AG10803 (cell line): ENCODE results near the gene NGRN.

Experiments
- DNase-seq: peaks from one replicate; pipeline ENCODE4 v3.0.0; 2010; ENCODE audit warnings: low read depth
- H3K4me3 ChIP-seq: 2 replicates; pipeline ENCODE4 v1.5.1; 2011; ENCODE audit warnings: mild to moderate bottlenecking, low read length, control low read depth
- TF ChIP-seq, protein P1 (sequence below): conservative IDR thresholded peaks from 2 replicates; pipeline ENCODE4 v1.5.1; 2011; ENCODE audit warnings: mild to moderate bottlenecking, low read length, control low read depth, inconsistent platforms

Gene NGRN

DNA sequence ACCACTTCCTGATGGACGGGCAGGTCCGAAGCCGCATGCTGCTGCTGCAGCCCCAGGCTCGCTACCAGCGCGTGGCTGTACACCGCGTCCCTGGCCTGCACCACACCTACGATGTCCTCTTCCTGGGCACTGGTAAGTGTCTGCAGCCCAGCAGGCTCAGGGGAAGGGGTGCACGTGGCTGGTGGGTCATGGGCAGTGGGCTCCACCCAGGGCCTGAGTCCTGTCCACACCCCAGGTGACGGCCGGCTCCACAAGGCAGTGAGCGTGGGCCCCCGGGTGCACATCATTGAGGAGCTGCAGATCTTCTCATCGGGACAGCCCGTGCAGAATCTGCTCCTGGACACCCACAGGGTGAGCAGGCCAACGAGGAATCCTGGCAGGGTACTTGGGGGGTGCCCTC is 40.4 kb upstream of the NGRN start:
- TF ChIP-seq, protein P1, sequence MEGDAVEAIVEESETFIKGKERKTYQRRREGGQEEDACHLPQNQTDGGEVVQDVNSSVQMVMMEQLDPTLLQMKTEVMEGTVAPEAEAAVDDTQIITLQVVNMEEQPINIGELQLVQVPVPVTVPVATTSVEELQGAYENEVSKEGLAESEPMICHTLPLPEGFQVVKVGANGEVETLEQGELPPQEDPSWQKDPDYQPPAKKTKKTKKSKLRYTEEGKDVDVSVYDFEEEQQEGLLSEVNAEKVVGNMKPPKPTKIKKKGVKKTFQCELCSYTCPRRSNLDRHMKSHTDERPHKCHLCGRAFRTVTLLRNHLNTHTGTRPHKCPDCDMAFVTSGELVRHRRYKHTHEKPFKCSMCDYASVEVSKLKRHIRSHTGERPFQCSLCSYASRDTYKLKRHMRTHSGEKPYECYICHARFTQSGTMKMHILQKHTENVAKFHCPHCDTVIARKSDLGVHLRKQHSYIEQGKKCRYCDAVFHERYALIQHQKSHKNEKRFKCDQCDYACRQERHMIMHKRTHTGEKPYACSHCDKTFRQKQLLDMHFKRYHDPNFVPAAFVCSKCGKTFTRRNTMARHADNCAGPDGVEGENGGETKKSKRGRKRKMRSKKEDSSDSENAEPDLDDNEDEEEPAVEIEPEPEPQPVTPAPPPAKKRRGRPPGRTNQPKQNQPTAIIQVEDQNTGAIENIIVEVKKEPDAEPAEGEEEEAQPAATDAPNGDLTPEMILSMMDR, result no peak
- no peak for DNase-seq
- no peak overlapping the region for H3K4me3 ChIP-seq

DNA sequence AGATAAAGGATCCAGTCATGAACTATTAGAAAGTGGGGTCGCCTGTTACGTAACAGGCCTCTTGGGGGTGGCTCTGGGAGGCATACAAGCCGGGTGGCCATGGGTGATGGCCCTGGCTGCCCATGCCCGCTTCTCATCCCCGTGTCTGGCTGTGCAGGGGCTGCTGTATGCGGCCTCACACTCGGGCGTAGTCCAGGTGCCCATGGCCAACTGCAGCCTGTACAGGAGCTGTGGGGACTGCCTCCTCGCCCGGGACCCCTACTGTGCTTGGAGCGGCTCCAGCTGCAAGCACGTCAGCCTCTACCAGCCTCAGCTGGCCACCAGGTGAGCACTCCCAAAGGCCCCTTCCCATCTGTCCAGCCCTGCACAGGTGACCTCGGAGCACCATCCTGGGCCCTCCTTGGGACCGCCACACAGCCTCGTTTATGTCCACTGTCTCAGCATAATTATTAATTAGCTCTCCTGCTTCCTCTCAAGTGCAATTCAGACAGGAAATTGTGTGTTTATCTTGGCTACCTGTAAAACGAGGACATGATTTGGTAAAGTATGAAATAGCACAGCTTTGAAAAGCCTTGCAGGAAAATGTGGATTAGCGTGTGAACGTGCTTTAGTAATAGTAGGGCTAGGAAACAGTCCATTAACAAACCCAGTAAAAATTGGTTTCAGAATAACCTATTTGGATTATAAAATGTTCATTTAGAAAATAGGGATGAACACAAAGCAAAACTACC is 39.8 kb upstream of the NGRN start:
- TF ChIP-seq, protein P1, result no peak

DNA sequence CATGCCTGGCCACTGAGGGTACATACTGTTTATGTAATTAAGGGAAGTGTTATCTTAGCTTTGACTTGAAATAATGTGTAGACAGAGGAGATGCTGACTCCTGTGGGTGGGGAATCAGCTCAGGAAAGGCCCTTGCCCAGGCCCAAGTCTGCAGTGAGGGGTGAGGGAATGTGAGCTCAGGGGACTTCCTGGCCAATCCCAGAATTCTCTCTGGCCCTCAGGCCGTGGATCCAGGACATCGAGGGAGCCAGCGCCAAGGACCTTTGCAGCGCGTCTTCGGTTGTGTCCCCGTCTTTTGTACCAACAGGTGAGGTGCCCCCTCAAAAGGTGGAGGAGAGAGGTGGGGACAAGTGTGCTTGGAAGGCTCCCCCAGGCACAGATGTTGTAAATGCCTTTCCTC is 38.1 kb upstream of the NGRN start:
- no peak overlapping the region for H3K4me3 ChIP-seq
- DNase-seq, result no peak
- TF ChIP-seq, protein P1, result no peak

More for the DNA sequence above, 39.8 kb upstream of the NGRN start:
- no peak for DNase-seq
- no peak overlapping the region for H3K4me3 ChIP-seq

DNA sequence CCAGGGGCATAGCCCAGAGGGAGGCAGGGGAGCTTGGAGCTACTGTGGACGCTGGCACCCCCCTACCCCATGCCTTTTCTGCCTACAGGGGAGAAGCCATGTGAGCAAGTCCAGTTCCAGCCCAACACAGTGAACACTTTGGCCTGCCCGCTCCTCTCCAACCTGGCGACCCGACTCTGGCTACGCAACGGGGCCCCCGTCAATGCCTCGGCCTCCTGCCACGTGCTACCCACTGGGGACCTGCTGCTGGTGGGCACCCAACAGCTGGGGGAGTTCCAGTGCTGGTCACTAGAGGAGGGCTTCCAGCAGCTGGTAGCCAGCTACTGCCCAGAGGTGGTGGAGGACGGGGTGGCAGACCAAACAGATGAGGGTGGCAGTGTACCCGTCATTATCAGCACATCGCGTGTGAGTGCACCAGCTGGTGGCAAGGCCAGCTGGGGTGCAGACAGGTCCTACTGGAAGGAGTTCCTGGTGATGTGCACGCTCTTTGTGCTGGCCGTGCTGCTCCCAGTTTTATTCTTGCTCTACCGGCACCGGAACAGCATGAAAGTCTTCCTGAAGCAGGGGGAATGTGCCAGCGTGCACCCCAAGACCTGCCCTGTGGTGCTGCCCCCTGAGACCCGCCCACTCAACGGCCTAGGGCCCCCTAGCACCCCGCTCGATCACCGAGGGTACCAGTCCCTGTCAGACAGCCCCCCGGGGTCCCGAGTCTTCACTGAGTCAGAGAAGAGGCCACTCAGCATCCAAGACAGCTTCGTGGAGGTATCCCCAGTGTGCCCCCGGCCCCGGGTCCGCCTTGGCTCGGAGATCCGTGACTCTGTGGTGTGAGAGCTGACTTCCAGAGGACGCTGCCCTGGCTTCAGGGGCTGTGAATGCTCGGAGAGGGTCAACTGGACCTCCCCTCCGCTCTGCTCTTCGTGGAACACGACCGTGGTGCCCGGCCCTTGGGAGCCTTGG is 37.4 kb upstream of the NGRN start:
- TF ChIP-seq, protein P1, result no peak
- no peak for DNase-seq

DNA sequence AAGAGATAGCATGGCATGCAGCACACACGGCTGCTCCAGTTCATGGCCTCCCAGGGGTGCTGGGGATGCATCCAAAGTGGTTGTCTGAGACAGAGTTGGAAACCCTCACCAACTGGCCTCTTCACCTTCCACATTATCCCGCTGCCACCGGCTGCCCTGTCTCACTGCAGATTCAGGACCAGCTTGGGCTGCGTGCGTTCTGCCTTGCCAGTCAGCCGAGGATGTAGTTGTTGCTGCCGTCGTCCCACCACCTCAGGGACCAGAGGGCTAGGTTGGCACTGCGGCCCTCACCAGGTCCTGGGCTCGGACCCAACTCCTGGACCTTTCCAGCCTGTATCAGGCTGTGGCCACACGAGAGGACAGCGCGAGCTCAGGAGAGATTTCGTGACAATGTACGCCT is 36.5 kb upstream of the NGRN start:
- DNase-seq, result no peak
- no peak overlapping the region for H3K4me3 ChIP-seq
- TF ChIP-seq, protein P1, result no peak

More for the DNA sequence above, 37.4 kb upstream of the NGRN start:
- H3K4me3 ChIP-seq, result no peak overlapping the region

DNA sequence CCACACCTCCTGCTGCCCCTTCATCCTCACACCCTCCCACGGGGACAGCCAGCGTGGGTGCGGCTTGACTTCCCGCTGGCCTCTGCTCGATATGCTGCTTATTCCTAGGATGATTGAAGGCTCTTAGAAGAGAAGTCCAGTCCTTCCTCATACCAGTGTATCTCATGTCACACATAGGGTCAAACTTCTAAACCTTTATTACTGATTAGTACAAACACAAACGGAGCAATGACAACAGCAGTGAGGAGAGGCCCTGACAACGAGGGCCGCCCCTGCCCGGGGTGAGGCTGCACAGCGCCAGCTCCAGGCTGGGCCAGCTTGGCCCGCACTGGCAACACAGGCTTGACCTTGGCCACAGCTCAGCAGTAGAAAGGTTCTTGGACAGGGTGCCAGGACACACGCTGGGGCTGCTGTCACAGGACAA is 35.4 kb upstream of the NGRN start:
- DNase-seq, result no peak
- TF ChIP-seq, protein P1, result no peak
- H3K4me3 ChIP-seq, result no peak overlapping the region
